Measurements from ENCODE around the gene SOX5. TPM values are rescaled to one million over a fixed set of nuclear protein-coding genes. Genes with fewer than 3 reads are reported as not detected.
"Not testable (repeated sequence)": the region's sequence is repeated elsewhere in the genome, so short reads cannot be mapped to it uniquely, and the experiment has no call there.

Gene SOX5
- polyA plus RNA-seq, 1 of the 3 experiments (the other 2 are of a cell fraction): 0.21 TPM

DNA sequence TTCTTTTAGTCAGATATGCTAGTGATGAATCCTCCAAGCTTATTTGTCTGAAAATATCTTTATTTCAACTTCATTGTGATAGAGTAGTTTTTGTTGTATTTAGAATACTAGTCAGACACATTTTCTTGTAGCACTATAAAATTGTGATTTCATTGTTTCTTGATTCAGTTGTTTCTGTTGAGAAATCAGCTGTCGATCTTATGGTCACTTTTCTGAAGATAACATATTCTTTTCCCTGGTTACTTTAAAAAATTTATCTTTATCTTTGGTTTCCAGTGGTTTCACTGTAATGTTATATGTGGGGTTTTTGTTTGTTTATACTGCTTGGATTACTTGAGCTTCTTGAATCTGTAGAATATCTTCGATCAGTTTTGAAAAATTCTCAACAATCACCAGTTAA, 426.1 kb downstream of the SOX5 start:
- POLR2A ChIA-PET: no interaction called here
- CTCF ChIA-PET: no interaction called here

DNA sequence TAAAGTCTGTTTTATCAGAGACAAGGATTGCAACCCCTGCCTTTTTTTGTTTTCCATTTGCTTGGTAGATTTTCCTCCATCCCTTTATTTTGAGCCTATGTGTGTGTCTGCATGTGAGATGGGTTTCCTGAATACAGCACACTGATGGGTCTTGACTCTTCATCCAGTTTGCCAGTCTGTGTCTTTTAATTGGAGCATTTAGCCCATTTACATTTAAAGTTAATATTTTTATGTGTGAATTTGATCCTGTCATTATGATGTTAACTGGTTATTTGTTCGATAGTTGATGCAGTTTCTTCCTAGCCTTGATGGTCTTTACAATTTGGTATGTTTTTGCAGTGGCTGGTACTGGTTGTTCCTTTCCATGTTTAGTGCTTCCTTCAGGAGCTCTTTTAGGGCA, 430.0 kb downstream of the SOX5 start:
- DNase-seq; H4K20me1 ChIP-seq (ENCODE audit: insufficient read depth); H3K4me1 ChIP-seq (ENCODE audit: control insufficient read depth in 1 of 2, insufficient read depth in 2 of 2, low read depth in 1 of 2, low read length in 1 of 2); H3F3A ChIP-seq (replicated peaks; ENCODE audit: insufficient read depth); H3K27me3 ChIP-seq (ENCODE audit: insufficient read depth); H2AFZ ChIP-seq (ENCODE audit: low read depth); H3K4me3 ChIP-seq (ENCODE audit: low read depth in 2 of 2, low read length in 1 of 2); H3K9me2 ChIP-seq; H3K27ac ChIP-seq (ENCODE audit: low read depth in 2 of 2, low read length in 1 of 2); H3K9ac ChIP-seq; POLR2A ChIA-PET; H3K36me3 ChIP-seq (replicated peaks in 1 of 2; ENCODE audit: control insufficient read depth in 1 of 2, insufficient read depth in 2 of 2, low read length in 1 of 2); H3K4me2 ChIP-seq; H3K79me2 ChIP-seq (ENCODE audit: insufficient read depth); CTCF ChIA-PET; H3K9me3 ChIP-seq: not testable (repeated sequence)
- 17% methylated on average over 1 of the region's 1 CpG for WGBS (ENCODE audit: low lambda C conversion rate)

More for the DNA sequence above, 426.1 kb downstream of the SOX5 start:
- no peaks in the 10 kb centered on the region for H3K27me3 ChIP-seq (ENCODE audit: insufficient read depth)
- no peaks in the 10 kb centered on the region for H3K9me2 ChIP-seq
- no peak overlapping the region for H3K4me2 ChIP-seq
- no peaks in the 10 kb centered on the region for H3K79me2 ChIP-seq (ENCODE audit: insufficient read depth)
- no peaks in the 10 kb centered on the region for H4K20me1 ChIP-seq (ENCODE audit: insufficient read depth)
- no peak overlapping the region for H2AFZ ChIP-seq (ENCODE audit: low read depth)
- TF ChIP-seq EP300 (IDR thresholded peaks at IDR 0.05; ENCODE audit: borderline replicate concordance in 1 of 2, low read depth in 1 of 2, low read length in 1 of 2) (no peak), TCF12 (IDR thresholded peaks at IDR 0.05) (no peak), RAD21 (IDR thresholded peaks at IDR 0.05; ENCODE audit: low read length) (no peak), JUND (IDR thresholded peaks at IDR 0.05) (no peak), MXI1 (IDR thresholded peaks at IDR 0.05; ENCODE audit: low read depth, low read length) (no peak), GABPA (IDR thresholded peaks at IDR 0.05; ENCODE audit: low read depth) (no peak), NRF1 (IDR thresholded peaks at IDR 0.05; ENCODE audit: low read depth, low read length) (no peak), SIN3A (IDR thresholded peaks at IDR 0.05; ENCODE audit: borderline replicate concordance, low read depth, low read length) (no peak), FOXM1 (IDR thresholded peaks at IDR 0.05; ENCODE audit: low read depth) (no peak), RXRA (IDR thresholded peaks at IDR 0.05; ENCODE audit: borderline replicate concordance, low read depth) (no peak), ELF1 (IDR thresholded peaks at IDR 0.05) (no peak), TEAD4 (IDR thresholded peaks at IDR 0.05; ENCODE audit: borderline replicate concordance, insufficient read depth) (no peak), YY1 (IDR thresholded peaks at IDR 0.05; ENCODE audit: low read depth) (no peak), GATA2 (CRISPR knock-in tag; IDR thresholded peaks at IDR 0.05) (no peak)
- TF ChIP-seq, protein P1, sequence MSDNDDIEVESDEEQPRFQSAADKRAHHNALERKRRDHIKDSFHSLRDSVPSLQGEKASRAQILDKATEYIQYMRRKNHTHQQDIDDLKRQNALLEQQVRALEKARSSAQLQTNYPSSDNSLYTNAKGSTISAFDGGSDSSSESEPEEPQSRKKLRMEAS (IDR thresholded peaks at IDR 0.05; ENCODE audit: low read depth): no peak
- TF ChIP-seq, protein P2, sequence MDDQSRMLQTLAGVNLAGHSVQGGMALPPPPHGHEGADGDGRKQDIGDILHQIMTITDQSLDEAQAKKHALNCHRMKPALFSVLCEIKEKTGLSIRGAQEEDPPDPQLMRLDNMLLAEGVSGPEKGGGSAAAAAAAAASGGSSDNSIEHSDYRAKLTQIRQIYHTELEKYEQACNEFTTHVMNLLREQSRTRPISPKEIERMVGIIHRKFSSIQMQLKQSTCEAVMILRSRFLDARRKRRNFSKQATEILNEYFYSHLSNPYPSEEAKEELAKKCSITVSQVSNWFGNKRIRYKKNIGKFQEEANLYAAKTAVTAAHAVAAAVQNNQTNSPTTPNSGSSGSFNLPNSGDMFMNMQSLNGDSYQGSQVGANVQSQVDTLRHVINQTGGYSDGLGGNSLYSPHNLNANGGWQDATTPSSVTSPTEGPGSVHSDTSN (IDR thresholded peaks at IDR 0.05): no peak
- peaks cover 9% of the 10 kb centered on the region; the same call in 1 of the 2 replicates for H3K9me3 ChIP-seq
- H3F3A ChIP-seq (replicated peaks; ENCODE audit: insufficient read depth): no peaks in the 10 kb centered on the region
- DNase-seq: no peak
- H3K9ac ChIP-seq: no peak overlapping the region
- no peaks in the 10 kb centered on the region for H3K4me1 ChIP-seq (ENCODE audit: control insufficient read depth in 1 of 2, insufficient read depth in 2 of 2, low read depth in 1 of 2, low read length in 1 of 2)
- H3K4me3 ChIP-seq (ENCODE audit: low read depth in 2 of 2, low read length in 1 of 2): no peak overlapping the region
- WGBS (ENCODE audit: low lambda C conversion rate): 31% methylated on average over 2 of the region's 2 CpGs
- H3K27ac ChIP-seq (ENCODE audit: low read depth in 2 of 2, low read length in 1 of 2): no peak overlapping the region
- H3K36me3 ChIP-seq (replicated peaks in 1 of 2; ENCODE audit: control insufficient read depth in 1 of 2, insufficient read depth in 2 of 2, low read length in 1 of 2): no peaks in the 10 kb centered on the region

DNA sequence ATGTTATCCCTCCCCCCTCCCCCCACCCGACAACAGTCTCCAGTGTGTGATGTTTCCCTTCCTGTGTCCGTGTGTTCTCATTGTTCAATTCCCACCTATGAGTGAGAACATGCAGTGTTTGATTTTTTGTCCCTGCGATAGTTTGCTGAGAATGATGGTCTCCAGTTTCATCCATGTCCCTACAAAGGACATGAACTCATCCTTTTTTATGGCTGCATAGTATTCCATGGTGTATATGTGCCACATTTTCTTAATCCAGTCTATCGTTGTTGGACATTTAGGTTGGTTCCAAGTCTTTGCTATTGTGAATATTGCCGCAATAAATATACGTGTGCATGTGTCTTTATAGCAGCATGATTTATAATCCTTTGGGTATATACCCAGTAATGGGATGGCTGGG, 433.7 kb downstream of the SOX5 start:
- H3F3A ChIP-seq (replicated peaks; ENCODE audit: insufficient read depth); H2AFZ ChIP-seq (ENCODE audit: low read depth); CTCF ChIA-PET; H3K9me2 ChIP-seq; DNase-seq; H3K9me3 ChIP-seq; H3K4me3 ChIP-seq (ENCODE audit: low read depth in 2 of 2, low read length in 1 of 2); H3K27ac ChIP-seq (ENCODE audit: low read depth in 2 of 2, low read length in 1 of 2); H3K79me2 ChIP-seq (ENCODE audit: insufficient read depth); H3K9ac ChIP-seq; H4K20me1 ChIP-seq (ENCODE audit: insufficient read depth); H3K27me3 ChIP-seq (ENCODE audit: insufficient read depth); H3K36me3 ChIP-seq (replicated peaks in 1 of 2; ENCODE audit: control insufficient read depth in 1 of 2, insufficient read depth in 2 of 2, low read length in 1 of 2); POLR2A ChIA-PET; H3K4me1 ChIP-seq (ENCODE audit: control insufficient read depth in 1 of 2, insufficient read depth in 2 of 2, low read depth in 1 of 2, low read length in 1 of 2); H3K4me2 ChIP-seq: not testable (repeated sequence)
- WGBS (ENCODE audit: low lambda C conversion rate): 38% methylated on average over 6 of the region's 6 CpGs

Measured in SK-N-SH (cell line).